GM12878 (cell line): ENCODE results near the gene PTK6. TPM values are rescaled to one million over a fixed set of nuclear protein-coding genes. Genes with fewer than 3 reads are reported as not detected.

Source experiments
- ATAC-seq: fragments of 200-7000 bp; cut with Tn5 transposase; 3 replicates; pipeline ENCODE4 v1.9.1; 2020; ENCODE audit warnings: mild to moderate bottlenecking, moderate library complexity
- BruUV-seq: library from RNA; stranded (reverse); fragments of 400-500 nt; replicated peaks from 2 replicates; lab custom pipeline; 2021; lab: Mats Ljungman, UMichigan
- CTCF ChIA-PET: fragments of 300-600 bp; sonication (Branson Sonifier 250); formaldehyde crosslinking; extraction: SDS; loops from one replicate; lab custom pipeline; 2021; ENCODE audit warnings: inconsistent platforms; lab: Yijun Ruan, JAX
- POLR2A ChIA-PET: fragments of 350-600 bp; formaldehyde crosslinking; extraction: SDS; loops from one replicate; lab custom pipeline; 2021; ENCODE audit warnings: inconsistent platforms; lab: Charles Lee
- RAD21 ChIA-PET: fragments of 300-600 bp; sonication (Branson Sonifier 250); formaldehyde crosslinking; loops from one replicate; lab custom pipeline; 2023; ENCODE audit warnings: antibody characterized with exemption; ENCODE audit not compliant: unreplicated experiment; lab: Charles Lee
- SMC1A ChIA-PET: fragments of 300-600 bp; sonication (Branson Sonifier 250); formaldehyde crosslinking; loops from one replicate; lab custom pipeline; 2023; ENCODE audit not compliant: unreplicated experiment, uncharacterized antibody; lab: Charles Lee
- DNase-seq: peaks from one replicate; pipeline ENCODE4 v3.0.0-alpha.2; 2011; ENCODE audit warnings: low read depth, low spot score
- FAIRE-seq: peaks from 3 replicates; lab custom pipeline; 2011; peaks lifted over from hg19 to GRCh38; lab: Jason Lieb, UNC
- H2AFZ ChIP-seq: 2 replicates; pipeline ENCODE4 v1.6.0; 2011; ENCODE audit warnings: low read depth, low read length, control low read depth; ENCODE audit not compliant: control insufficient read depth
- H3K27ac ChIP-seq: 2 replicates; pipeline ENCODE4 v1.5.1; 2011; ENCODE audit warnings: control low read depth; ENCODE audit not compliant: control insufficient read depth, insufficient read depth
- H3K27me3 ChIP-seq, 2 experiments: replicated peaks in 1 of 2; 2 replicates each; pipeline versions ENCODE4 v1.6.0 to v1.6.1; 2011; ENCODE audit warnings: low read length in 1 of 2; ENCODE audit not compliant: control insufficient read depth in 2 of 2, insufficient read depth in 2 of 2
- H3K36me3 ChIP-seq, 2 experiments: 2 replicates each; pipeline ENCODE4 v1.5.1; 2011; ENCODE audit warnings: low read length in 1 of 2; ENCODE audit not compliant: control insufficient read depth in 2 of 2, insufficient read depth in 2 of 2
- H3K4me1 ChIP-seq: 2 replicates; pipeline ENCODE4 v1.6.1; 2011; ENCODE audit warnings: mild to moderate bottlenecking, low read length, moderate library complexity, mixed read lengths; ENCODE audit not compliant: control insufficient read depth, insufficient read depth
- H3K4me2 ChIP-seq: 2 replicates; pipeline ENCODE4 v1.6.0; 2011; ENCODE audit warnings: control low read depth; ENCODE audit not compliant: control insufficient read depth, insufficient read depth
- H3K4me3 ChIP-seq: fragments of 200-600 bp; sonication (generic); 2 replicates; pipeline ENCODE4 v1.5.1; 2016
- H3K79me2 ChIP-seq: 2 replicates; pipeline ENCODE4 v1.6.0; 2011; ENCODE audit warnings: low read length; ENCODE audit not compliant: control insufficient read depth, insufficient read depth
- H3K9ac ChIP-seq: 2 replicates; pipeline ENCODE4 v1.8.0; 2011; ENCODE audit warnings: low read length, control low read depth, mixed read lengths; ENCODE audit not compliant: control insufficient read depth, insufficient read depth
- H3K9me3 ChIP-seq: replicated peaks from 3 replicates; pipeline ENCODE4 v1.5.1; 2011; ENCODE audit warnings: mild to moderate bottlenecking, low read length; ENCODE audit not compliant: control insufficient read depth, insufficient read depth
- H4K20me1 ChIP-seq: 2 replicates; pipeline ENCODE4 v1.6.0; 2011; ENCODE audit not compliant: control insufficient read depth, insufficient read depth
- ASH2L ChIP-seq: fragments of 300-600, 200-600 bp; sonication (generic); IDR thresholded peaks from 2 replicates; pipeline ENCODE4 v1.6.1; 2017; ENCODE audit warnings: low read depth, mild to moderate bottlenecking, borderline replicate concordance
- CBFB ChIP-seq: IDR thresholded peaks from 2 replicates; pipeline ENCODE4 v1.6.1; 2016; ENCODE audit warnings: antibody characterized with exemption, low read depth
- HDAC6 ChIP-seq: fragments of 200-600 bp; sonication (generic); IDR thresholded peaks from one replicate; pipeline ENCODE4 v1.8.0; 2017; ENCODE audit warnings: antibody characterized with exemption; ENCODE audit not compliant: unreplicated experiment
- IRF4 ChIP-seq: IDR thresholded peaks from 2 replicates; pipeline ENCODE4 v1.6.1; 2011; ENCODE audit warnings: low read depth, low read length
- MEF2B ChIP-seq: fragments of 450-650 bp; IDR thresholded peaks from 2 replicates; pipeline ENCODE4 v1.6.1; 2018; ENCODE audit warnings: mild to moderate bottlenecking, moderate library complexity; ENCODE audit not compliant: partially characterized antibody, poor library complexity, severe bottlenecking
- MYC ChIP-seq: IDR thresholded peaks from 2 replicates; pipeline ENCODE4 v1.6.1; 2011; ENCODE audit warnings: mild to moderate bottlenecking, low read length, moderate library complexity, inconsistent platforms; ENCODE audit not compliant: insufficient read depth, insufficient replicate concordance, insufficient read length, severe bottlenecking
- SUZ12 ChIP-seq: fragments of 200-600 bp; sonication (generic); IDR thresholded peaks from one replicate; pipeline ENCODE4 v1.6.1; 2018; ENCODE audit warnings: antibody characterized with exemption, mild to moderate bottlenecking; ENCODE audit not compliant: unreplicated experiment
- TCF12 ChIP-seq: IDR thresholded peaks from 2 replicates; pipeline ENCODE4 v1.6.1; 2011; ENCODE audit warnings: low read depth, mild to moderate bottlenecking, low read length
- ZBTB33 ChIP-seq: fragments of 450-650 bp; IDR thresholded peaks from 2 replicates; pipeline ENCODE4 v1.6.1; 2017; ENCODE audit warnings: mild to moderate bottlenecking
- ZNF24 ChIP-seq: fragments of 450-650 bp; IDR thresholded peaks from 2 replicates; pipeline ENCODE4 v1.6.1; 2017; ENCODE audit warnings: antibody characterized with exemption, mild to moderate bottlenecking
- ZZZ3 ChIP-seq: IDR thresholded peaks from 2 replicates; pipeline ENCODE4 v1.6.1; 2011; ENCODE audit warnings: low read depth; ENCODE audit not compliant: control insufficient read depth, insufficient read length
- WGBS: methylation state at CpG from one replicate; pipeline ENCODE4 v1.1.6; 2016; ENCODE audit warnings: low lambda C conversion rate; ENCODE audit not compliant: insufficient replicate concordance, insufficient coverage; ENCODE audit errors: missing lambda C conversion rate; 5-methylcytosine and 5-hydroxymethylcytosine counted together
- in situ Hi-C: fragments of 300-500 bp; cut with MboI; formaldehyde crosslinking; loops from 9 replicates; pipeline ENCODE4 v1.14.3; 2018; ENCODE audit warnings: mixed read lengths
- intact Hi-C: fragments of 100-400 bp; cut with micrococcal nuclease; formaldehyde crosslinking; loops from one replicate; pipeline ENCODE4 v1.14.2; 2022; ENCODE audit not compliant: unreplicated experiment
- polyA plus RNA-seq, 11 experiments: library from polyadenylated mRNA; depleted of rRNA in 4 of 11; unstranded in 6 of 11; stranded (reverse) in 5 of 11; fragments of >200 nt; fragmentation: Nextera tagmentation in 4 of 11; fragmentation: Illumina TruSeq in 1 of 11; extraction: Ambion mirVana in 4 of 11; extraction: Trizol in 1 of 11; gene quantifications; 1 replicate in 1 of 11; 2 replicates in 10 of 11; pipeline versions ENCODE4 v1.2.1 to v1.2.3, GENCODE V29; 2011 to 2016; ENCODE audit warnings: inconsistent platforms in 2 of 11, missing spikeins in 2 of 11, low read depth in 1 of 11
- total RNA-seq, 4 experiments: library from RNA; depleted of rRNA in 3 of 4; stranded (reverse); fragments of >200 nt in 3 of 4; fragmentation: Illumina TruSeq in 1 of 4; extraction: Trizol in 1 of 4; gene quantifications; 2 replicates each; pipeline versions ENCODE4 v1.2.1 to v1.2.3, GENCODE V29; 2013 to 2021

Gene PTK6
- total and polyA plus RNA-seq, 10 of the 15 experiments (the other 5 are each of a cell fraction or from before 2014, with no cell fraction given), result 0.02 to 0.21 (median 0.09) TPM; not detected in 3

DNA sequence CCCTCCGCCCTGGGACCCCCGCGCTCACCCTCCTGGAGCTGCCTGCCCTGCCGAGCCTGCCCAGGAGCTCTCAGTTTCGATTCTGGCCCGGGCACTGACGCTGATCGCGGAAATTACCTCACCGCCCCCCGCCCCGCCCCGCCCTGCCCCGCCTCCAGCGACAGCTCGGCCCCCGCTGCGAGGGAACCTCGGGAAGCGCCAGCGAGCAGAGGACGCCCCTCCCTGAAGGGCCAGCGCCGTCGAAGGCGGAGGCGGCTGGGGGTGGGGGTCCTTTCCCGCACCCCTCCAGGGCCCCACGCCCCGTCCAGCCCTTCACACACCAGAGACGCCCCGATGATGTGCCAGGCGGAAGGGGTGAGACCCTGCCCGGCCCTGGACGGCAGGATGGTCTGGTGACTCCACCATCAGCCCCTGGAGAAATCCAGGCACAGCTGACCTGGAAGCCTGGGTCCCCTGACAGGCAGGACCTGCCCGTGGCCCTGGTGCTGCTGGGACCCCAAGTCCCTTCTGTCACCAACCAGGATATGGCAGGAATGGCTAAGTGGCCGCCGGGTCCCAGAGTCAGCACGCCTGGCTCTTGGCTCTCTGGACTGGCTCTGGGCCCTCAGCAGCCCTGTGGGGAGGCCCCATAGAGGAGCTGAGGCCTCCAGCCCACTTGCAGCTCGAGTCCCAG, 37.1 kb upstream of the PTK6 start, which contains the start of gene HELZ2 (continued):
- no peak for TF ChIP-seq ZNF24

GRCh38 chr20:63573647-63574131, 36.5 kb upstream of the PTK6 start:
- intact Hi-C loops, result no loop called here
- no peak for FAIRE-seq

More at GRCh38 chr20:63573647-63574131, 36.5 kb upstream of the PTK6 start:
- TF ChIP-seq ZZZ3, result no peak
- no peak for TF ChIP-seq IRF4
- no peak for TF ChIP-seq HDAC6
- no peak for TF ChIP-seq CBFB
- TF ChIP-seq SUZ12, result no peak
- no peak for TF ChIP-seq MEF2B
- TF ChIP-seq MYC, result no peak
- TF ChIP-seq ZBTB33, result no peak
- TF ChIP-seq TCF12, result no peak
- TF ChIP-seq ASH2L, result no peak
- no peaks in the 10 kb centered on the region for H3K9me3 ChIP-seq
- SMC1A ChIA-PET, result interaction anchor here (1.2 to 1.3 kb wide), 2 partner anchors 36 to 77 kb away, joined by 4 read pairs; partner anchors contain the start of gene PTK6
- RAD21 ChIA-PET, result interaction anchor here (0.5 to 2.5 kb wide), 11 partner anchors 19 to 200 kb away, joined by 3 to 30 read pairs (median 3); partner anchors contain the start of genes PTK6 and SRMS
- ATAC-seq (peak; percentile 47), DNase-seq (no peak)
- peak overlapping the region; percentile 82 for H3K9ac ChIP-seq
- H3K4me3 ChIP-seq, result peak overlapping the region; percentile 90
- H3K27ac ChIP-seq, result no peak overlapping the region; the same call in 1 of the 2 replicates
- BruUV-seq, result no TSS peak
- CTCF ChIA-PET, result interaction anchor here (1.3 to 3.0 kb wide), 7 partner anchors 19 to 407 kb away, joined by 3 to 25 read pairs (median 4); partner anchors contain the start of genes PRPF6, PTK6 and TPD52L2
- in situ Hi-C loops, result no loop called here
- peaks cover 3% of the 10 kb centered on the region; the same call in 1 of the 2 replicates for H3K79me2 ChIP-seq
- H2AFZ ChIP-seq, result no peak overlapping the region; the same call in 1 of the 2 replicates
- peaks cover 15% of the 10 kb centered on the region for H3K4me1 ChIP-seq
- WGBS, result 6% methylated on average over 12 of the region's 24 CpGs
- no peaks in the 10 kb centered on the region for H3K36me3 ChIP-seq
- H3K27me3 ChIP-seq, result no peaks in the 10 kb centered on the region
- no peaks in the 10 kb centered on the region for H4K20me1 ChIP-seq
- peak overlapping the region; percentile 81 for H3K4me2 ChIP-seq
- POLR2A ChIA-PET, result interaction anchor here (0.6 to 2.2 kb wide), 9 partner anchors 17 to 84 kb away, joined by 3 to 9 read pairs (median 4); partner anchors contain the start of genes FNDC11, PTK6 and RTEL1
